ENCODE data around the gene NPHS2.
"Not testable (repeated sequence)": the region's sequence is repeated elsewhere in the genome, so short reads cannot be mapped to it uniquely, and the experiment has no call there.

Gene NPHS2

DNA sequence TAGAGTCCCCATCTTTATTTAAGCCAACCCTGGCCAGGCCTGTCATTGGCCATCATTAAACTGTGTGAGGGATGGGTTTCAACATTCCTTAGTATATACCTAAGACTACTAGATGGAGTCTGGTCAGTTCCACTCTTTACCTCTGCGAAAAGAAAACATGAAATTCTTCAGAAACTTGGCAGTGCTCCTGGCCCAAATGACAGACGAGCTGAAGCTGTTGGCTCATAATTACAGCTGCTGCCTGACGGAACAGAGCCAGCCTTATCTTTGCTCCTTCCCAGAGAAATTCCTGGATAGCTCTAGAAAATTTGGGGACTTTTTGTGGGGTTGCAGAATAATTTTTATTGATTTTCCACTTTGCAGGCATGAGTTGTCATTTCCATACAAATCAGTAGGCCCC lies 30.4 kb downstream of the NPHS2 start:
- DNase-seq = no peak

DNA sequence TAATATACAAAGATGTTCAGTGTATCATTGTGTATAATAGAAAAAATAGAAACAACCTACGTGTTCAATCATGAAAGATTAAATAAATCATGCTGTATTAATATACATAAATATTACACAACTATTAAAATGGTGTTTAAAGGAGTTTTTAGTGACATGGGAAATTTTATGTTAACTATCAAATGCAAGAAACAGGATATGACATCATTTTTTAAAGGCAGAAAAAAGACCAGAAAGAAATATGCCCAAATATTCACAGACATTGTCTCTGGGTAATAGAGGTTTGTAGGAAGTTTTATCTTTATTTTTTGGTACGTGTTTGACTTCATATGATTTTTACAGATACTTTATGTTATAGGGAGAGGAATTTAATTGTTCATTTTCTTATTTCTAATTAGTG lies 34.0 kb downstream of the NPHS2 start:
- no peak for DNase-seq

DNA sequence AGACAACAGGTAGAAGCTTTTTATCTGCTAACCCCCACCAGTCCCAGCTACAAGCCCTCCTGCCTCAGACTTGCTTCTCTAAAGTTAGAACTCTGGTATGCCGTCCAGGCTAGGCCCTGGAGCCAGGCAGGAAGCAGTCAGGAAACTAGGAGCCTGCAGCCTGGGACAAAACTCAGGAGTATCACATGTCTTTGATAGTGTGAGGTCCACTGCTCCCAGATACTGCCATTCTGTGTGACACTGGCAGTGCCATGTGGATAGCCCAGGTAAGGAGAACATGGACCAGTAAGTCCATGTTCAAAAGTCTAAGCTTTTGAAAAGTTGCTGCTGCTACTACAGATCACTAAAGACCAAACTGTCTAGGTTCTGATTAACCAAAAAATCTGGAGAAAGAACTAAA lies 45.4 kb downstream of the NPHS2 start:
- DNase-seq = no peak

DNA sequence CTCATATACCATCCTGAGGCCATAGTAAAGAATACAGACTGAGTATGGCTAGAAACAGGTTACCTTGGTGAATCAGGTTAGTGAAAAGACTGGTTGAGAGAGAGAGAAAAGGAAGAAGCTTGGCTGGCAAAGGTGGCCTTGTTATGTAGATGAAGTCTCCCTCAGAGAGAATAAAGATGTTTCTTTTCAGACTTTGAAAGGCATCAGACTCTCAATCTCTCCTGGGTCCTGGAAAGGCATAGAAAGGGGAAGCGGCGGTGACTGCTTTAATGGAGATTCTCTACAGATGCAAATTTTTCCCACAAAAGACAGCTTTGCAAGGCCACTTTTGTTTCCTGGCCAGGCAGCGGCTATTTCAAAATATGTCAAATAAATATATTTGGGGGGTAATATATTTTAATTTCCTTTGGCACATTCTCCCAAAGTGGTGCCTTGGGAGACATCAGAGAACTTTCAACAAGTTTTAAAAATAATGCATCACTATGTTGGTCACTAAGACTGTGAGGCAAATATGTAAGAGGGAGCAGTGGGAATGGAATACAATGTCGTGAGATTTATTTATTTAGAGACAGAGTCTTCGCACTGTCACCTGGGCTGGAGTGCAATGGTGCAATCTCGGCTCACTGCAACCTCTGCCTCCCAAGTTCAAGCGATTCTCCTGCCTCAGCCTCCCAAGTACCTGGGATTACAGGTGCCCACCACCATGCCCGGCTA lies 46.1 kb downstream of the NPHS2 start:
- no peak for DNase-seq

DNA sequence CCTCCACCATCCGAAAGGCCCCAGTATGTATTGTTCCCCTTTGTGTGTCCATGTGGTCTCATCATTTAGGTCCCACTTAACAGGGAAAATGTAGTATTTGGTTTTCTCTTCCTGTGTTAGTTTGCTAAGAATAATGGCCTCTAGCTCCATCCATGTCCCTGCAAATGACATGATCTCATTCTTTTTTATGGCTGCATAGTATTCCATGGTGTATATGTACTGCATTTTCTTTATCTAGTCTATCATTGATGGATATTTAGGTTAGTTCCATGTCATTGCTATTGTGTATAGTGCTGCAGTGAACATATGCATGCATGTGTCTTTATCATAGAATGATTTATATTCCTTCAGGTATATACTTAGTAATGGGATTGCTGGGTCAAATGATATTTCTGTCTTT lies 57.2 kb downstream of the NPHS2 start:
- not testable (repeated sequence) for DNase-seq

DNA sequence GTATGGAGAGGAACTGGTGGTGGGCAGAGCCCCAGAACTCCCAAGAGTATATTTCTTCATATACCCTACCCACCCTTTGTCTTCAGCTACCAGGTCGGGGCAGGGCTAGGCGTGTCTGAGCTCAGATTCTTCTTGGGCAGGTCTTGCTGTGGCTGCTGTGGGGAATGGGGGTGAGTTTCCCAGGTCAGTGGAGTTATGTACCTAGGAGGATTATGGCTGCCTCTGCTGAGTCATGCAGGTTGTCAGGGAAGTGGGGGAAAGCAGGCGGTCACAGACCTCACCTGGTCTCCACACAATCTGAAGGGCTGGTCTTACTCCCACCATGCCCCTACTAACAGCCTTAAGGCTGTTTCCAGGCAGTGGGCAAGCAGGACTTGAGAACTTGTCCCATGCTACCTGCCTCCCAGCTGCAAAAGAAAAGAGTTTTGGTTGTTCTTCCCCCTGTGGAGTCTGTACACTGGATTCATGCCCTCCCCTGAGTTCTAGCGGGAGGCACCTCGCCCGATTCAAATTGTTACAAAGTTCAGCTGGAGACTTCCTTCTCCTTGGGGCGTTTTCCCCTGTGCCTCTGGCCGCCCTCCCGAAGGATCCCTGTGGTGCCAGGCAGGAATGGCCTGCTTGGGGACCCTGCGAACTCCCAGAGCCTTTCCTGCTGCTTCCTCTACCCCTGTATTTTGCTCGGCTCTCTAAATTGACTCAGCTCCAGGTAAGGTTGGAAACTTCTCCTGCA lies 58.6 kb downstream of the NPHS2 start:
- DNase-seq = no peak

DNA sequence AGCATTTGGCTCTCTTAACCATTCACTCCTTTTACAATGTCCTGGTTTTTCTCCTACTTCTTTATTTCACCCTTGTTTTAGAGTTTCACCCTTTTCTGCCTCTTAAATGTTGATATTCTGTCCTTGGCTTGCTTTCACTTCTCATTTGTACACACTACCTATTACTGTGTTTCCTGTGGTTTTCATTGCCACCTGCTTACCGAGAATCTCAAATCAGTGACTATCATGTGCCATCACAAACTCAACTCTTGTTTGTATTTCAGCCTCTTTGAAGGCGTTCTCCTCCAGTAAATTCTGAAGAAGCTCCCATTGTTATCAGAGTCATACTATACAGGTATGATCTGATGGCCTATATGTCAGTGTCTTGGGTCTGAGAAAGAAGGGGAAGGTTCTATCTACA lies 65.7 kb downstream of the NPHS2 start:
- DNase-seq = no peak

DNA sequence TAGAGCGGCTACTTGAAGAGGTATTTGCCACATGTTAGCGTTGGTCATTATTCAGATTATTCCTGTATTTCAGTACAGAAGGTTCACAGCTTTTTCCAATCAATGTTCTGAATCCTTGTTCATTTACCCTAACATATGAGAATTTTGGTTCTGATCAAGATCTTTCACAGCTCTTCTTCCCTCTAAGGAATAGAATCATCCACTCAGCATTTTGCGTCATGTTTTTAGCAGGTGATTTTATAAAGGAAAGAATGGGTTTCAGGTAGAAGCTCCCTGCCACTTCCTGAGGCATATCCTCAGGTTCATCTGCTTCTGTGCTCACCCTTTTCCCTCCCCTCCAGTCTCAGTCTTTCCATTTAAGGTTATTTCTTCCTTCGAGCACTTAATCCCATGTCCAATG lies 66.4 kb downstream of the NPHS2 start:
- no peak for DNase-seq

DNA sequence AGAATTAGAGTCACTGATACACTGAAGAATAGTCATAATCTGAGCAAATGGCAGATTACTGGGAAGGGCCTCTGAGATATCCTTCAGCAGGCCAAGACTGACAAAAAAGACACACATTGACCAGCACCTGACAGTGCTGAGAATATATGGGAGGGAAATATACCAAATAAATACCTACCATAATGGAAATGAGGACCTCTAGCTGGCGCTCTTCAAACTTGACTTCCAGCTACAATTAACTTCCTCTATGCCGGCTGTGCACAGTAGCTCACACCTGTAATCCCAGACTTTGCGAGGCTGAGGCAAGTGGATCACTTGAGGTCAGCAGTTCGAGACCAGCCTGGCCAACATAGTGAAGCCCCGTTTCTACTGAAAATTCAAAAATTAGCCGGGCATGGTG lies 69.5 kb downstream of the NPHS2 start:
- no peak for DNase-seq
